ENCODE data around the gene ADORA2B. TPM values are rescaled to one million over a fixed set of nuclear protein-coding genes. Genes with fewer than 3 reads are reported as not detected.
A peak's percentile ranks its signal among the peaks of the same experiment; 100 is the strongest.

The ADORA2B gene
- total RNA-seq, 2 donors from 2014 or later: 1.8 to 2.0 TPM

DNA sequence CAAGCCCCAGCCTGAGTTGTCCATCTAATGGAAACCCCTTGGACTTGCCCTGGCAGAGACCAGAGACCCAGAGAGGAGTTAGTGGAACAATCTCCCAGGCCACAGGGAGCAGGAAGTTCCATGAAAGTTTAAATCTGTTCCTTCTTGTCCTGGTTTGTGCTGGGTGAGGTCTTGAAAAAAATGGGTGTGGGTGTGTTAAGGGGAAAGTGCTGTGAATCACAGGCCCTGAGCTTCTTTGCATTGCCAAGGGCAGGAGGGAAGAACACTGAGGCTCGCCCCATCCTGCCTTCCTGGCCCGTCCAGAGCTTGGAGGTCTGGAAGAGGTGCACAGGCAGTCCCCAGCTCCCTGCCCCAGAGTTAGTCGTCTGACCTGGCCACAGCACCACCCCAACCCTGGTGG, 2.3 kb downstream of the ADORA2B start:
- Histone ChIP-seq H3K27me3 (ENCODE audit: control insufficient read depth, insufficient read depth, low read length, poor library complexity, severe bottlenecking) (peaks cover 47% of the 10 kb centered on the region), H3K9me3 (ENCODE audit: control insufficient read depth, low read length) (no peaks in the 10 kb centered on the region), H3K4me3 (ENCODE audit: low read length) (no peak overlapping the region), H3K27ac (ENCODE audit: low read depth, low read length) (no peak overlapping the region), H3K9ac (ENCODE audit: extremely low read depth, low read length, poor library complexity, severe bottlenecking) (no peak overlapping the region), H3K4me1 (ENCODE audit: control insufficient read depth, insufficient read depth, low read length) (peaks cover 9% of the 10 kb centered on the region), H3K36me3 (ENCODE audit: control insufficient read depth, insufficient read depth, low read length) (no peaks in the 10 kb centered on the region)
- no peak overlapping the region for H3K27ac Mint-ChIP-seq
- WGBS, 2 experiments (ENCODE audit: insufficient coverage in 1 of 2, insufficient read length in 1 of 2): 80 to 96% methylated on average over 1 to 3 of the region's 3 CpGs
- peaks cover 45% of the 10 kb centered on the region for H3K27me3 Mint-ChIP-seq (ENCODE audit: insufficient read depth)
- H3K4me1 Mint-ChIP-seq: peaks cover 8% of the 10 kb centered on the region
- no peaks in the 10 kb centered on the region for H3K9me3 Mint-ChIP-seq
- no peak overlapping the region for H3K4me3 Mint-ChIP-seq
- TF ChIP-seq, protein P1, sequence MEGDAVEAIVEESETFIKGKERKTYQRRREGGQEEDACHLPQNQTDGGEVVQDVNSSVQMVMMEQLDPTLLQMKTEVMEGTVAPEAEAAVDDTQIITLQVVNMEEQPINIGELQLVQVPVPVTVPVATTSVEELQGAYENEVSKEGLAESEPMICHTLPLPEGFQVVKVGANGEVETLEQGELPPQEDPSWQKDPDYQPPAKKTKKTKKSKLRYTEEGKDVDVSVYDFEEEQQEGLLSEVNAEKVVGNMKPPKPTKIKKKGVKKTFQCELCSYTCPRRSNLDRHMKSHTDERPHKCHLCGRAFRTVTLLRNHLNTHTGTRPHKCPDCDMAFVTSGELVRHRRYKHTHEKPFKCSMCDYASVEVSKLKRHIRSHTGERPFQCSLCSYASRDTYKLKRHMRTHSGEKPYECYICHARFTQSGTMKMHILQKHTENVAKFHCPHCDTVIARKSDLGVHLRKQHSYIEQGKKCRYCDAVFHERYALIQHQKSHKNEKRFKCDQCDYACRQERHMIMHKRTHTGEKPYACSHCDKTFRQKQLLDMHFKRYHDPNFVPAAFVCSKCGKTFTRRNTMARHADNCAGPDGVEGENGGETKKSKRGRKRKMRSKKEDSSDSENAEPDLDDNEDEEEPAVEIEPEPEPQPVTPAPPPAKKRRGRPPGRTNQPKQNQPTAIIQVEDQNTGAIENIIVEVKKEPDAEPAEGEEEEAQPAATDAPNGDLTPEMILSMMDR (conservative IDR thresholded peaks at IDR 0.05): no peak
- DNase-seq: peak; percentile 49
- H3K36me3 Mint-ChIP-seq (ENCODE audit: low read depth): no peaks in the 10 kb centered on the region

DNA sequence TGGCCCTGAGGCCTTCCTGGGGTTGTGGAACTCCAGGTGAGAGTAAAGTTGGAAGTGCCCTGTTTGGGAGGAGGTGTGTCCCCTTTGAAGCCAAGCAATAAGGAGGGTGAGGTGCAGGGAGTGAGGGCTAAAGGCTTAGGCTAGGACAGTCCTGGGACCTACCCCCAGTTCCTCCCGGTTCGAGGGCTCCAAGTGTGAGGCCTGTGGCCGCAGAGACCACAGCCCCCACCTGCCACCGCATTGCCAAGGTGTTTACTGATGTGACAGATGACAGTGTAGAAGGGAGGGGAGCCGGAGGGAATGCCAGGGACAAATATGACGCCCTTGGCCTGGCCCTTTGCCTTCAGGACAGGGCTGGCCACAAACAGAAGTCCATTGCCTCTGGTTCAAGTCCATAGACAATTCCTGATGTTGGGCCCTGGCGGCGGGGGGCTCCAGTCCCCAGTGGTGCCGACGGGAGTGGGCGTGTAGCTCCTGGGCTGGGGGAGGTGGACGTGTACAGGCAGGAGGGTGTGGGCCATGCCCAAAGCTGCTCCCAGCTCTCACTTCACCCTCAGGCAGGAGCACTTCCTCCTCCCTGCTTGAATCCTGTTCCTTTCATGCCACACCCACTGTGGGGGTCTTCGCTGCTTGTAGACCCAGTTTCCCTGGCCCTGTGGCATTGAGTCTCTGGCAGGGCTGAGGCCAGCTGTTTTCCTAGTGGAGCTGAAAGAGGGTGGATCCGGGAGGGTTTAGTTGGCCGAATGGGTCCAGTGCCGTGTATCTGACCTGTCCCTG, 3.2 kb downstream of the ADORA2B start:
- no peak overlapping the region for H3K27ac ChIP-seq (ENCODE audit: low read depth, low read length)

DNA sequence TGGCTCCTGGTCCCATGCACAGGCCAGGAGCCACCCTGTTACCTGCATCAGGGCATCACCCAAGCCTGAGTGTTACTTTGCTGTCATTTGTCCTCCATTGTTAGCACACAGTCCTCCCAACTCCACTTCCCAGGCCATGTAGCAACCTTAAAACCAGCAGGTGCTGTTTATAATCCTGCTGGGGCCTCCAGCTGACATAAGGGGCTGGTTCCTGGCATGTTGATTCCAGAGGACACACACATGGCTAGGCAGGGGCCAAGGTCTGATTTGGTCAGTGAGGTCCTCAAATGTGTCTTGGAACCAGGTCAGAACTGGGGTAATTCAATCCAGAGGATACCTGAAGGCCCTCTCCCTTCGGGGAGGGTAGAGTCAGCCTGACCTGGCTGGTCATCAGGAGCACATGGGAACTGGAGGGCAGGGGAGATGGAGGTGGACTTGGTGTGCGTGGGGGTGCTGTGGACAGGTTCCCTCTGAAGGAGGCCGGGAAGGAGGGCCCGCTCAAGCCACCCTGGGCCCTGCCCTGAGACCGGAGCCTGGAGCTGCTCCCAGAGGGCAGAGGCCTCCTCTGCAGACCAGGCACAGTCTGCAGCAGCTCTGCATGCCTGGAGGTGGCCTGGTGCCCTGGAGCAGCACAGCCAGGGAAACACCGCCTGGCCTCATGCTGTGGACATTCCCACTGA, 6.6 kb downstream of the ADORA2B start:
- H3K27ac Mint-ChIP-seq: no peak overlapping the region
- DNase-seq: peak; percentile 70

More for the DNA sequence above, 3.2 kb downstream of the ADORA2B start:
- DNase-seq: peak; percentile 50
- H3K27me3 ChIP-seq (ENCODE audit: control insufficient read depth, insufficient read depth, low read length, poor library complexity, severe bottlenecking): peaks cover 45% of the 10 kb centered on the region
- H3K9ac ChIP-seq (ENCODE audit: extremely low read depth, low read length, poor library complexity, severe bottlenecking): no peak overlapping the region
- 95 to 99% methylated on average over 6 to 11 of the region's 16 CpGs for WGBS, 2 experiments (ENCODE audit: insufficient coverage in 1 of 2, insufficient read length in 1 of 2)
- H3K4me3 Mint-ChIP-seq: no peak overlapping the region
- H3K36me3 Mint-ChIP-seq (ENCODE audit: low read depth): no peaks in the 10 kb centered on the region
- no peaks in the 10 kb centered on the region for H3K9me3 Mint-ChIP-seq
- no peak overlapping the region for H3K27ac Mint-ChIP-seq
- TF ChIP-seq, protein P1 (conservative IDR thresholded peaks at IDR 0.05): no peak
- peaks cover 36% of the 10 kb centered on the region for H3K27me3 Mint-ChIP-seq (ENCODE audit: insufficient read depth)
- no peak overlapping the region for H3K4me3 ChIP-seq (ENCODE audit: low read length)
- no peaks in the 10 kb centered on the region for H3K9me3 ChIP-seq (ENCODE audit: control insufficient read depth, low read length)
- H3K36me3 ChIP-seq (ENCODE audit: control insufficient read depth, insufficient read depth, low read length): no peaks in the 10 kb centered on the region
- peaks cover 16% of the 10 kb centered on the region for H3K4me1 Mint-ChIP-seq
- peaks cover 9% of the 10 kb centered on the region for H3K4me1 ChIP-seq (ENCODE audit: control insufficient read depth, insufficient read depth, low read length)

More for the DNA sequence above, 6.6 kb downstream of the ADORA2B start:
- 89 to 100% methylated on average over 2 to 6 of the region's 6 CpGs for WGBS, 2 experiments (ENCODE audit: insufficient coverage in 1 of 2, insufficient read length in 1 of 2)
- Histone ChIP-seq H3K27ac (ENCODE audit: low read depth, low read length) (no peak overlapping the region), H3K27me3 (ENCODE audit: control insufficient read depth, insufficient read depth, low read length, poor library complexity, severe bottlenecking) (peaks cover 13% of the 10 kb centered on the region), H3K36me3 (ENCODE audit: control insufficient read depth, insufficient read depth, low read length) (no peaks in the 10 kb centered on the region), H3K4me3 (ENCODE audit: low read length) (no peak overlapping the region), H3K4me1 (ENCODE audit: control insufficient read depth, insufficient read depth, low read length) (peaks cover 9% of the 10 kb centered on the region), H3K9me3 (ENCODE audit: control insufficient read depth, low read length) (no peaks in the 10 kb centered on the region), H3K9ac (ENCODE audit: extremely low read depth, low read length, poor library complexity, severe bottlenecking) (no peak overlapping the region)
- TF ChIP-seq, protein P1 (conservative IDR thresholded peaks at IDR 0.05): no peak
- peaks cover 4% of the 10 kb centered on the region for H3K9me3 Mint-ChIP-seq
- H3K27me3 Mint-ChIP-seq (ENCODE audit: insufficient read depth): peaks cover 13% of the 10 kb centered on the region
- peaks cover 23% of the 10 kb centered on the region for H3K4me1 Mint-ChIP-seq
- no peak overlapping the region for H3K4me3 Mint-ChIP-seq
- H3K36me3 Mint-ChIP-seq (ENCODE audit: low read depth): no peaks in the 10 kb centered on the region

Measured in endodermal cell (in vitro differentiated cells).